ENCODE measurements around the gene RASSF9.

RASSF9 gene

DNA sequence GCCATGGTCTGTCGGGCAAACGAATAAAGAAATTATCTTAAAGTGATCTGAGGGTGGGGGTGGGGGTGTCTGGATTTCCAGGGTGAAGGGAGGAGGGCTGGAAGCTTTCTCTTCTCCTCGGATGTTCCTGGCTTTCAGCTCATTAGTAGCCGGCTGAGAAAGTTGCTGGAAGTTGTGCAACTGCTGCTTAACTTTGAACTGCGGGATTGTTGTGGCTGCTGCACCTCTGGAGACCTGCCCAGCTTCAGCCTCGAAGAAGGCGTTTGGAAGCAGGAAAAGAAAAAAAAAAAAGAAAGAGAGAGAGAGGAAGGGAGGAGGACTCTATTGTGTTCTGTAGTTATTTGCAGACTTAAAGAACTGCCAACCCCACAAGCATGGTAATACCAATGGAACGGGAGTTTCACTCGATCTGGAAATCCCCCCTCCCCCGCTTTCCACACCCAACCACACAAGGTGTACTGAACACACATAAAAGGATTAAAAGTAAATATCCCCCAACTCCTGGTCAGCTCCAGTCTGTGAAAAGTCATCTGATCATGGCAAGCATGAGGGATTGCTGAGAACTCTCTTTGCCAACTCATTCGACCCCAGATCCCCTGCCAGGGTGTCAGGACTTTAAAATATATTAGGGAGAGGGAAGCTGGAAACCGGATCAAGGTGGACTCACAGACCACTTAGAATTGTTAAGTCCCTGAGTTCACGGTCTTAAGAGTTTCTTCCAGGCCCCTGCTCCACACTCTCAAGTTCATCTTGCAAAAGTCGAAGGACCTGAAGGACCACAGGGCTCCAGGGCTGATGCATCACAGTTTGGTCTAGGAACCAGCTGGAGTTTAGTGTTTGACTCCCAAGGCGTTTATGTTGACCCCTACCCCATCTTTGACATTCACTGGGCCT, at the start of gene RASSF9:
Gene RASSF9, minus strand, starts transcription at position 213 of the 894 bp plus-strand sequence. Its CDS starts 208 bp downstream, at position 5.
- in situ Hi-C loops (cut with MboI; ENCODE audit: low sequenced_read_pairs), result no loop called here

DNA sequence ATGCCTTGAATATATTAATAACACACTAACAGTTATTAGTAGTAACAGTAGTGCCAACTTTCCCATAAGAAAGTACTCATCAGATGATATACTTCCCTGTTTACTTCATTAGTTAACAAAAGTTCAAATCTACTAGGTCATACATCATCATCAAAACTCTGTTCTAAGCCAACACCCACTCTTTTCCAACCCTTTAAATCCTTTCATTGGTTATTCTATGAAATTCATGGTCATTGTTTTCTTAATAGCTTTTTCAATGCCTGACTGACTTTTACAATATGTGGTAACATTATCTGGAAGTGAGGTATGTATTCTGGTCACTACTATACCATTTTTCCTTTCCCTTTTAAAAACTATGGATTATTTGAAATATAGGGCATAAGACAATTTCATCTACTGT, 47.6 kb upstream of the RASSF9 start:
- in situ Hi-C loops (cut with MboI; ENCODE audit: low sequenced_read_pairs), result no loop called here

DNA sequence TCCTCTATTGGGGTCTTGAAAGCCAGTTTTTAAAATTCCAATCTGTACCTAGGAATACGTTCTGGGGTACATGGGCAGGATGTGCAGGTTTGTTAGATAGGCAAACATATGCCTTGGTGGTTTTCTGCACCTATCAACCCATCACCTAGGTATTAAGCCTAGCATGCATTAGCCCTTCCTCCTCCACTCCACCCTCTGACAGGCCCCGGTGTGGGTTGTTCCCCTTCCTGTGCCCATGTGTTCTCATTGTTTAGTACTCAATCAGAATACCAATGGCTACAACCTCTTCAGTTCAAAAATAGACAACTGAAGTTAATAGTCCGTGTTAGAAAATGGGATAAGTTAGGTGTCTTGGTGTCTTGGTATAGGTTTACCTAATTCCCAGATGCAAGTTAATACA, 41.2 kb upstream of the RASSF9 start:
- in situ Hi-C loops (cut with MboI; ENCODE audit: low sequenced_read_pairs), result no loop called here

DNA sequence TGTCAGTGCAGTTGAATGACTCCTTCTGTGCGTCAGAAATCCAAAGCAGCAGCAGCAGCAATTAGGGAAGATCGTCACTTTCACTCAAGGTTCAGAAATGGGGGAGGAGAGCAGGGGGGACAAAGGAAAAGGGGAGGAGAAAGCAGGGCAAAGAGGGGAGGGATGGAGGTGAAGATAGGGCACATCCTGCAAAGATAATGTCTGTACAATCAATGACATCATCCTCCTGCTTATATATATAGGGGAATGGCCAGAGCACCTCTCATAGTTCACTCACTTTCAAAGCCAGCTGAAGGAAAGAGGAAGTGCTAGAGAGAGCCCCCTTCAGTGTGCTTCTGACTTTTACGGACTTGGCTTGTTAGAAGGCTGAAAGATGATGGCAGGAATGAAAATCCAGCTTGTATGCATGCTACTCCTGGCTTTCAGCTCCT, 37.8 kb upstream of the RASSF9 start, which contains the start of gene NTS:
Gene NTS, plus strand, starts transcription at position 265 of the 431 bp plus-strand sequence. Its CDS starts 109 bp downstream, at position 374.
- in situ Hi-C loops (cut with MboI; ENCODE audit: low sequenced_read_pairs), result loop anchor here (25.0 kb wide), 1 partner anchor 437 kb away; no protein-coding TSS in a partner anchor

DNA sequence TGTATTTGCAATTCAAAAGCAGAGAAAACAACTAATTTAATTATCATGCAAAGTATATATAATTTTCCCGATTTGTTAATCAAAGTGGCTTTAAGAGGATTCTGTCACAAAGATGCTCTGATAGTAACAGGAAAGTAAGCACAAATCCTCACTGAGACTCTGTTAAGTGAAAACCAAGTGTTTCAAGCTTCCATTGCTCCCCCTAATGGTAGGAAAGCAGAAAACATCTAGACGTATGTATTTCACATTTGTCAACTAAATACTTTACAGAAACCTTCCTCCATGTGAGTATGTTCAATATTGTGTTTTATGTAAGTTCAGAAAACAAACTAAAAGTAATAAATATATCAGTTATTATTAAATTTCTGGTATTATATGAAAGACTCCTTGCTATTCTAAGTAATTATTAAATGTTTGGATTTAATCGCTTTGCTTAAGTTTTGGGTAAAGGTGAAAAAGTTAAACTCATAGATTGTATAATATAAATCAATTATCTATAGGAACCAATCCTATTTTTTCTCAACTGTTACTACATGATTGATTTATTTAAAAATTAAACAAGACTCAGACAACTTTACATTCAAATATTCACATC, 36.4 kb upstream of the RASSF9 start:
- in situ Hi-C loops (cut with MboI; ENCODE audit: low sequenced_read_pairs), result loop anchor here (25.0 kb wide), 1 partner anchor 435 kb away; no protein-coding TSS in a partner anchor

DNA sequence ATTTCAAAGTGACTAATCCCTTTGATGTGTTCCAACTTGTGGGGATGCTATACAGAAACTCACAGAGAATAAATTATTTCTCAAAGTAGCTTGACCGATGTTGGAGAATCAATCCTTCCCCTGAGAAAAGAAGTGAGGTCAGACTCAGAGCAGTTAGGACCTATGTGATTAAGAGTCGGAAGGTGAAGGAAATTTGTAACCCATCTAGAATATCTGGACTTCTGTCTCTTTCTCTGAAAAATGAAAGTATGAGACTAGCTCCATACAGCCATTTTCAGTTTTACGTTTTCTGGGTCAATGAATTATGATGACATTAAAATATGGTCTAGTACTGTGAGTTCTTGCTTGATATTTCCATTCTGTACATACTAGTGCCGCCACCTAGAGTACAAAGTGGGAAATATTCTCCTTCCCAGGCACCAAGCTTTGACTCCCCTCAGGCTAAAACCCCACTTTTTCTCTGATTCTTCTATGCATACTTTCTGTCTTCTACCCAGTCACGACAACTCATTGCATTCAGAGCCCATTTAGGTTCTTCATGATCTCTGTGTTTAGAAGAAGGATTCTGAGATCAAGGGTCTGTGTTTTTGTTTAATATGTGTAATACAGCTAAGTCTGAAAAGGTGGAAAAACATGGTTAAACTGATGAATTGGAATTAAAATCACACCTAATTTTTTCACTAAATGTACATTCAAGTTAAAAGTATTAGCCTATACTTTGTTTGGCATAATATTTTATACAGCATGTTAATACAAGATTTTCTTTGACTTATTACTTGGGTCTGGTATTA, 31.0 kb upstream of the RASSF9 start:
- in situ Hi-C loops (cut with MboI; ENCODE audit: low sequenced_read_pairs), result loop anchor here (25.0 kb wide), 1 partner anchor 430 kb away; no protein-coding TSS in a partner anchor

DNA sequence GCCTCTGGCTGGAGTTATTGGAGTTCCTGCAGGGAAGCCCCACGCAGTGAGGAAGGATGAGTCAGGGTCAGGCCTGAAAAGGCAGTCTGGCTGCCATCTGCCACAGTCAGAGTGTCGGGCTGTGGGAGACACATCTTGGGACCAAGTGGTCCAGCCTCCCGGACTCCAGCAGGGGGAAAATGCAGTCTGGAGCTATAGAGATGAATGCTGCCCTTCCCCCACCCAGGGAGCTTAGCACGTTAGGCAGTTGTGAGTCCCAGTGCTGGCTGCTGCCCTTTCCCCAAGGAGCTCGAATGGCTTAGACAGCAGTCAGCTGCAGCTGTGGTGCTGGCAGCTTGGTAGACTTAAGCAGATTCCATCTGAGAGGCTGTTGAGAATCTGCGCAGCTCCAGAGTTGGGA, 29.7 kb upstream of the RASSF9 start:
- in situ Hi-C loops (cut with MboI; ENCODE audit: low sequenced_read_pairs), result loop anchor here (25.0 kb wide), 1 partner anchor 429 kb away; no protein-coding TSS in a partner anchor

DNA sequence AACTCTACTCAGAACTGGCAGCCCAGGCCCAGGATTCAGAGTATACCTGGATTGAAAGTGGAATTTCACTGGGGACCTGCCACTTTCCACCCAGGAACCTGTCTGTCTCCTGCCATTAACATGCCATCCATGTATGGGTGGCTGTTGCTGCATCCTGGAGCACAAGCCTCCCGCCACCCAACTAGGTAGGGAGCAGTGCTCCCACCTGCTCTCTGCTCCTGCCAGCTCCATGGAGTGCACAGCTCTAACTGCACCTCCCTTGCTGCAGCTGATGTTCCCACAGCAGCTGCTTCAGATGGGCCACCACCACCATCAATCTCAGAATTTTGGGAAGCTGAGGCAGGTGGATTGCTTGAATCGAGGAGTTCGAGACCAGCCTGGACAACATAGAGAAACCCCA, 20.8 kb upstream of the RASSF9 start:
- in situ Hi-C loops (cut with MboI; ENCODE audit: low sequenced_read_pairs), result loop anchor here (25.0 kb wide), 1 partner anchor 420 kb away; no protein-coding TSS in a partner anchor

DNA sequence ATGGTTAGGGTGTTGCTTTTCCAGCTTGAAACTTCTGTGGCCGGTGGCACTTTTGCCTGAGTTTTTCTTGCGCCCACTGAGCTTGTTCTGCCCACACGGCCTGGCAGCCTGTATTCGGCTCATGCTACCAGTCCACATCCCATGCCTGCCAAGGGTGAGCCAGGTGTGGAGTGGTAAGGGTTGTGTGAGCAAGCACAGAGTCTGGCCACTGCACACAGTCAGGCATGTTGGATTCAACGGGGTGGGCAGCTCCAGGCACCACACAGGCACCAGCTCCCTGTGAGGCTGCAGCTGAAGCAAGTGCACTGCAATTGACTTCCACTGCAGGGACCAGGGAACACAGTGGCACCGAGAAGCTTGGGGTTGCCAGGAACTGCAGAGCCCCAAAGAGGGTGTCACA, 19.1 kb upstream of the RASSF9 start:
- in situ Hi-C loops (cut with MboI; ENCODE audit: low sequenced_read_pairs), result loop anchor here (25.0 kb wide), 1 partner anchor 418 kb away; no protein-coding TSS in a partner anchor

DNA sequence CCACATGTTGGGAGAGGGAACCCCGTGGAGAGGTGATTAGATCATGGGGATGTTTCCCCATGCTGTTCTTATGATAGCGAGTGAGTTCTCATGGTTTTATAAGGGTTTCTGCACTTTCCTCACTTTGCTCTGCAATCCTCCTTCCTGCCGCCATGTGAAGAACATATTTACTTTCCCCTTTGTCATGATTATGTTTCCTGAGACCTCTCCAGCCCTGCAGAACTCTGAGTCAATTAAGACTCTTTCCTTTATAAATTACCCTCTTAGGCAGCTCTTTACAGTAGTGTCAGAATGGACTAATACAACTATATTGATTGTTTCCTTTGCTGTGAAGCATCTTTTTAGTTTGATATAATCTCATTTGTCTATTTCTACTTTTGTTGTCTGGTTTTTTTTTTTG, 13.1 kb upstream of the RASSF9 start:
- in situ Hi-C loops (cut with MboI; ENCODE audit: low sequenced_read_pairs), result no loop called here

DNA sequence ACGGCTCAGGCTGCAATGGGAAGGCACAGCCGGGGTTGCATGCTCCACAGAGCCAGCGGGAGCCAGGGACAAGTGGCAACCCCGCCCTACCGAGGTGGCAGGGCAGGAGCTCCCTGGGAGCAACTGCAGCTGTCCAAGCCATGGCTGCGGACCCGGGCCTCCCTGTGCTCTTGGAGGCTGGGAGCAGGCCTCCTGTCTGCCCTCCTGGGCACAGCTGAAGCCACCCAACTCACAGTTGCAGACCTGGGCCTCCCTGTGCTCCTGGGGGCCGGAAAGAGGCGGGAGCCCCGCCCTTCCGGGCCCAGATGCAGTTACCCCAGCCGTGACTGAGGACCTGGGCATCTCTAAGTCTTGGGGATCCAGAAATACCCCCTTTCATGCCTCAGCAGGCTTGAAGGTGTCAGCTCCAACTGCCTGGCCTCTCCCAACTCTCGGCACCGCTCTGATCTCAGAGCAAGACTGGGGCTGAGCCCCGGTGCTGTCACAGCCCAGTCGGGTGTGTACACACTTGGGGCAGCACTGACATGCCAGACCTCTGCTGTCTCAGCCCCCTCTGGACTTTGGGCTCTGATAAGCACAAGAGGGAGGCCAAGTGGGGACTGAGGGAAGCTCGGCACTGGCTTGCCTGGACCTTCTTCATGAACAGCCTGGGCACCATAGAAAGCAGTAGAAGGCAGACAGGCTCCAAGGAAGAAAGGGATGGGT, 7.5 kb upstream of the RASSF9 start:
- in situ Hi-C loops (cut with MboI; ENCODE audit: low sequenced_read_pairs), result no loop called here

DNA sequence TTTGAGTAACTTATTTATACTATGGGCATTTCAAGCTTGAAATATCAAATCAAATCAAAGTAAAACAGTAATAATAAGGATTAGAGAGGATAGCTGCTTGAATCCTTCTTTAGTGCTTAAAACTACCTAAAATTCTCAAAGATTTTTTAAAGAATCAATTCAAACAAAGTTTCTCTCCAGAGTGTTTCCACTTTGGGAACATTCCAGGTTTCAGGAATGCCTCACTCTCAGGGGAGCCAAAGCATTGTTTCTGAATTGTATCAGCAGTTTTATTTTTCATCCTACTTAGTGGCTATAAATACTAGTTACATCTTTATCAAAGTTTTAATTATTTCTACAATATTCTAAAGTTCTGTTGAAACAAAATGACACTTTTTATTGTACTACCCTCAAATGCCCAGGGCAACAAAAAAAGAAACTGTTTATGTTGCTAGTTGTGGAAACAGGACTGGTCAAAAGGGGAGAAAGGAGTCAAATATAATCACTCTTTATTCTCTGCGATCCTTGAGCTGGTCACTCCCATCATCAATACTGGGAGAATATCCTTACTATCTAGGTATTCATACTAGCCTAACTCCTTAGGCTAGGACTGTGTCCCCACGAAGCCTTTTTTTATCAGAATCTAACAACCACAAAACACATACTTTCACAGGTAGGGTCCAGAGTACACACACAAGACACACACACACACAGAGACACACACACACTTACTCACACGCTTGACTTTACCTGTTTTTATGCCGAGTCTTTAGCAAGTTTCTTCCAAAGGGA, 598 bp downstream of the RASSF9 start:
- in situ Hi-C loops (cut with MboI; ENCODE audit: low sequenced_read_pairs), result no loop called here

DNA sequence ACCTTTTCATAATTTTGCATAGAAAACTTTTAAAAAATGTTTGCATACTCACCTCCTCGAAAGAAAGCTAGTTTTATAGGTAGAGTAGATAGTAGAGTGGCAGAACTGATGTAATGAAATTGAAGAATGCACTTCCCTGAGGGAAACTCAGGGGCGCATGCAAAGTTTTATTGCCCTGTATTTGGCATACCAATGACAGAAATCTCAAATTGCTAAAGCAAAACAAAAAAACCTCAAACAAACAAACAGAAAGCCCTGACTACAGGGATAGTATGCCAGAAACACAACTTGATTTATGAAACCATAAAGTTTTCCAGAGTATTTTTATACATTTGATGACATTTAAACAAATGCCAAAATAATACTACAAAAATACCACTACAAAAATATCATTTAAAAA, 1.8 kb downstream of the RASSF9 start:
- in situ Hi-C loops (cut with MboI; ENCODE audit: low sequenced_read_pairs), result no loop called here

DNA sequence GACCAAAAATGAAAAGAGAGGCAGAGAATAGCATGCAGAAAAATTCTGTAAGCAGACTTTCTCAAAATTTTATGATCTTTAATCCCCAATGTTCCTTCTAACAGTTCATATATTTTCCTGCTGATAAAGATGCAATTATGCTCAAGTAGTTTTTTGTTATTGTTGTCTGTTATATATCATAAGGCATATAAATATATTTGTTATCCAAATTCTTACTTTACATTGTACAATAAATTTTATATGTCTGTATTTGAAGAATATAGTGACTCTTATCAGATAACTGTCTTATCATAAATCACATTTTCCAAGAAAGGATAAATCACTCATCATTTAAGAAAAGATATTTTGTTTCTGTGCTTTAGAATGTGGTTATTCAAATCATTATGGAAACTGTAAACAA, 2.6 kb downstream of the RASSF9 start:
- in situ Hi-C loops (cut with MboI; ENCODE audit: low sequenced_read_pairs), result no loop called here

DNA sequence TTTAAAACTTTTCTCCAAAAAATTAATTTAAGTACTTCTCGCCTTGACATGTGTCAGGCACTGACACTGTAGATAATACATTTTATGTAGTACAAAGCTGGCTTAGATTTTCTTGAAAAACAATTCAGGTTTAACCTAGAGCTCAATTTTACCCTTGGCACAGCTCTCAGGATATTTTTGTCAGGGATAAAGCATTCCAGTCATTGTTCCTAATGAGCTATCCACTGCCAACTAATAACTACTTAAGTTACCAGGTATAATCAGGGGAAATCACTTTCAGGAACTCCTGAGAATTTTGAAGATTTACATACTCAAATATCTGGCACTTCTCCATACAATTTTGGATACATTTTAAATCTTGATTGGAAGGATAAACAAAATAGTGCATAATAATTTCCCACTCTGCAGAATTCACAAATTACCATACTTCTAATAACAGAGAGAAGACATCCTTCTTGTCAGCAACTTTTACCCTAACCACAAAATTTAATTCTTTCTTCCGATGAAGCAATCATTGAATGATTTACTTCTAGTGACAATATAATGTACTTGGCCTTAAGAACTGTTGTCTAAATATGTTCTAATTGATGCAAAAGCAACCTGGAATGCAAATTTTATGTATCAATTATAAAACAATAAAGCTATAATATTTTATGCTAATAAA, 4.8 kb downstream of the RASSF9 start:
- in situ Hi-C loops (cut with MboI; ENCODE audit: low sequenced_read_pairs), result no loop called here

DNA sequence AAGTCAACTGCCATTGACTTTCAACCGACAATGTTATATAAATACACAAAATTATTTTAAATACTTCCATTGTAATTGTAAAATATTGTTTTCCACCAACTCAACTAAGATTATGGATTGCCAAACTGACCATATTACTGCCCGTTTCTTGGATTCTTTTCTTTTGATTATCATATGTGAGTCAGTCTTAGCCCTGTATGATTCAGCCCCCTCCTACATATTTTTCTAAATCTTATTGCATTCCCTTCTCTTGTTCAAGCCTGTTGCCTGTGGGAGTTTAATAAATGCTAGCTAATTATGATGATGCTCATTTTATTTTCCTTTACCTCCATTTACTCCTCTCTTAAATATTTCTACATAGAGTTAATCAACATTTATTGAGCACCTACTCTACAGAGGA, 6.8 kb downstream of the RASSF9 start:
- in situ Hi-C loops (cut with MboI; ENCODE audit: low sequenced_read_pairs), result no loop called here

DNA sequence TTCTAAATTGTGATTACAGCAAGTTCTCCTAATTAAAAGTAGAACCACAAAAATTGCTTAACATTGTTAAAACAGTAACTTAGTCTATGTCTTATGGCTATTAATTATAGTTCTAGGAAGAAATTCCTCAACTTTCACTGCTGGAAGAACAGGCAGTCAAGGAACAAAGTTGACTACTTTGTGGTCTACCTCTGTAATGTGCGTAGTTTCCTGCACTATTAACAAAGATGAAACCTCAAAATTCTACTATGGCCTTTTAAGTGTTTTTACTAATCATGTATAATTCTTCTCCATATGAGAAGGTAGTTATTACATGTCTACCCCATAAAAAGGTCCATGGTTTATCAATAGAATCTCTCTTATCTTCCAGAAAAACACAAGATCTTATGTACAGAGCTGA, 7.6 kb downstream of the RASSF9 start:
- in situ Hi-C loops (cut with MboI; ENCODE audit: low sequenced_read_pairs), result no loop called here

DNA sequence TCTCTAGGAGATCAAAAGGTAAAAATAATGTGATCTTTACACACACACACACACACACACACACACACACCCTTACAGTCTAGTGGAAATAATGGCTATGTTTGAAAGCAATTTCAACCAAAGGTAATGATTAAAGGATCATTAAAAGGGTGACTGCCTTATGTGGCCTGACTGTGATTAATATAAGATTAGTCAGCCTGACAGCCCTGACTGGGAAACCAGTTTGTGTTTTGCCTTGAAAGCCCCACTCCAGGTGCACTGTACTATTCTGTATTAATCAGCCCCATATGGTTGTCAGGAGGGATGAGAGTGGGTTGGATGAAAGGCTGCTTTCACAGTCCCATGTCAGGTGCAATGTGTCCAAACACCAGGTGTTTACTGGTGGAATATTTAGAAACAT, 10.5 kb downstream of the RASSF9 start:
- in situ Hi-C loops (cut with MboI; ENCODE audit: low sequenced_read_pairs), result no loop called here
